ENCODE data around the gene GAS2L1. TPM values are rescaled to one million over a fixed set of nuclear protein-coding genes. Genes with fewer than 3 reads are reported as not detected.

The GAS2L1 gene
- total RNA-seq, 4 donors from 2014 or later, result 58.0 to 75.0 (median 67.8) TPM

DNA sequence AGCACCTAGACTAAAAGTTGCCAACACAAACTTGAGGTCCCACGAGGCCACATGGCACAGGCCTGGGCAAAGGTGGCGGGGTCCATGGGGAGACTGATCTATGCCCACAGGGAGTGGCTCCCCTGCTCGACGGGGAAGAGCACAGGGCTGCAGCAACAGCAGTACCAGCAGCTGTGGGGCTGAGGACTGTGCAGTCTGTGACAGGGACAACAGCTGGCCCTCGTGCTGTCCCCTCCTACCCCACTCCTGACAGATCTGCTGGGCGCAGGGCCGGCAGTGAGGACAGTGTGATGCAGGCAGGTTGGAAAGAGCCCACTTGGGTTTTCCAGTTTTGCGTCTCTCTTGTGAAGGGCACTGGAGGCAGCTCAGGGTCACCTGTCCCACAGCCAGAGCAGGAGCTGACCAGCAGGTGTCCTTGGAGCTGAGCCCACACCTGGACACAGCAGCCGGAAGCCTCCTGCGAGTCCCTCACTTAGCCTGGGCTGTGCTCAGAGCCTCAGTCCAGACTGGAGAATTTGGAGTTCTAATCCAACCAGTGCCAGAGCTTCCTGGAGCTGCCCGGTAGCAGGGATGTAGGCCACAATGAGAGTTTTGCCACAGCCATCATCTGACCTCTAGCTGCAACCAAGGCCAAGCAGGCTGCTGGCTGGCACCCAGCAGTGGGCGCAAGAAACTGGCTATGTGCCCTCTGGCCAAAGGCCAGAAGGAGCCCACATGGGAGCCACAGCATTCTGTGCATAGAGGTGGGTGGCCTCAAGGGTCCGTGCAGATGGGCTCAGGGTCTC, 3.6 kb upstream of the GAS2L1 start:
- H3K4me3 ChIP-seq (ENCODE audit: low read depth, poor library complexity, severe bottlenecking), result no peak overlapping the region
- 38 to 45% methylated on average over 12 to 13 of the region's 13 CpGs for WGBS, 2 donors
- peak in 1 of 2 donors; percentile 83 for DNase-seq (ENCODE audit: low spot score in 2 of 2)
- TF ChIP-seq POLR2A (IDR thresholded peaks at IDR 0.05), result no peak
- TF ChIP-seq, protein P1, sequence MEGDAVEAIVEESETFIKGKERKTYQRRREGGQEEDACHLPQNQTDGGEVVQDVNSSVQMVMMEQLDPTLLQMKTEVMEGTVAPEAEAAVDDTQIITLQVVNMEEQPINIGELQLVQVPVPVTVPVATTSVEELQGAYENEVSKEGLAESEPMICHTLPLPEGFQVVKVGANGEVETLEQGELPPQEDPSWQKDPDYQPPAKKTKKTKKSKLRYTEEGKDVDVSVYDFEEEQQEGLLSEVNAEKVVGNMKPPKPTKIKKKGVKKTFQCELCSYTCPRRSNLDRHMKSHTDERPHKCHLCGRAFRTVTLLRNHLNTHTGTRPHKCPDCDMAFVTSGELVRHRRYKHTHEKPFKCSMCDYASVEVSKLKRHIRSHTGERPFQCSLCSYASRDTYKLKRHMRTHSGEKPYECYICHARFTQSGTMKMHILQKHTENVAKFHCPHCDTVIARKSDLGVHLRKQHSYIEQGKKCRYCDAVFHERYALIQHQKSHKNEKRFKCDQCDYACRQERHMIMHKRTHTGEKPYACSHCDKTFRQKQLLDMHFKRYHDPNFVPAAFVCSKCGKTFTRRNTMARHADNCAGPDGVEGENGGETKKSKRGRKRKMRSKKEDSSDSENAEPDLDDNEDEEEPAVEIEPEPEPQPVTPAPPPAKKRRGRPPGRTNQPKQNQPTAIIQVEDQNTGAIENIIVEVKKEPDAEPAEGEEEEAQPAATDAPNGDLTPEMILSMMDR (IDR thresholded peaks at IDR 0.05), result no peak
- intact Hi-C loops (cut with DNase I; ENCODE audit: low total_unique reads), result no loop called here

DNA sequence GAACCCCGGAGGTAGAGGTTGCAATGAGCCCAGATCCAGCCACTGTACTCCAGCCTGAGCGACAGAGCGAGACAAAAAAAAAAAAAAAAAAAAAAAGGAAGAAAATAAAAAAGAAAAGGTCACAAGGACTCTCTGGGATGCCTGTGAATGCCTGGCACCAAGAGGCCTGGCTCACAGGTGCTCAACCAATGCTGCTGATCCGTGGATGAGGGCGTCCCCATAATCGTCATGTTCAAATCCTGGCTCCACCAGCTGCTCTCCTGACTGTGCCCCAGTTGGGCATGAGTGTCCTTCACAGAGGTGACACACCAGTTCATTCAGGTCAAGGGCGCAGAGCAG, 645 bp upstream of the GAS2L1 start:
- no peak for TF ChIP-seq POLR2A (IDR thresholded peaks at IDR 0.05)
- TF ChIP-seq, protein P1 (IDR thresholded peaks at IDR 0.05), result no peak
- intact Hi-C loops (cut with DNase I; ENCODE audit: low total_unique reads), result no loop called here
- 48 to 49% methylated on average over 6 to 7 of the region's 7 CpGs for whole genome bisulfite sequencing, 2 donors
- no peak overlapping the region for H3K4me3 ChIP-seq (ENCODE audit: low read depth, poor library complexity, severe bottlenecking)
- no peak for DNase-seq (ENCODE audit: low spot score in 2 of 2)

DNA sequence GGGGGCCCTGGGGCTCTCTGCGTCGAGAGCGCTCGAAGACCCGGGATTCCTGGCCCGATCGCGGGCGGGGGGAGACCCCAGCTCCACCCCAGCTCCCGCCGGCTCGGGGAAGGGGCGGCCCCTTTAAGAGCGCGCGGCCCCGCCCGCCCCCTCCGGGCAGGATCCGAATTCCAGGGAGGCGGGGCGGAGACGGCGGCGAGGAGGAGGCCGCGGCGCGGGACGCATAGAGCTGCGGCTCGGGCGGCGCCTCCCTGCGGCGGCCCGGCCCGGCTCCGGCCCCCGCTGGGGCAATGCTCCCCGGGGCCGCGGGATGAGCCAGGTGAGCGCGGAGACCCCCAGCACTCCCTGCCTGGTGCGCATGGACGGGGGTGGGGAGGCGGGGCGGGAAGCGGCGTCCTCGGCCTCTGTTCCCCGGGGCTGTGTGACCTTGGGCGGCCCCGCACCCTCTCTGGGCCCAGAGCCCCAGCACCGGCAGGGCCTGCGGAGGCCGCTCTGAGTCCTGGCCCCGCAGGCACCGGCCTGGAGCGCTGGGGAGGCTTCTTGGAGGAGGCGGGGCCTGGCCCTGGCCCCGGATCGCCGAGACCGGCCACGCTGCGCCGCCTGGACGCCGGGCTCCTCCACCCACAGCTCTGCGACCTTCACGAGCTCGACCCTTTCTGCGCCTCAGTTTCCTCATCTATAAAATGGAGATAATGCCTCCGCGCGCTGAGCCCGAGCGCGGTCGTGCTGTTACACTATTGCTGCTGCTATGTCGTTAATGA, 565 bp downstream of the GAS2L1 start:
- intact Hi-C loops (cut with DNase I; ENCODE audit: low total_unique reads), result no loop called here
- no peak for TF ChIP-seq POLR2A (IDR thresholded peaks at IDR 0.05)
- TF ChIP-seq, protein P1 (IDR thresholded peaks at IDR 0.05), result no peak
- peak overlapping the region; percentile 73 for H3K4me3 ChIP-seq (ENCODE audit: low read depth, poor library complexity, severe bottlenecking)
- WGBS, 2 donors, result 0 to 29% methylated on average over 8 to 11 of the region's 83 CpGs
- DNase-seq (ENCODE audit: low spot score in 2 of 2), result peak; percentile 66 to 96

DNA sequence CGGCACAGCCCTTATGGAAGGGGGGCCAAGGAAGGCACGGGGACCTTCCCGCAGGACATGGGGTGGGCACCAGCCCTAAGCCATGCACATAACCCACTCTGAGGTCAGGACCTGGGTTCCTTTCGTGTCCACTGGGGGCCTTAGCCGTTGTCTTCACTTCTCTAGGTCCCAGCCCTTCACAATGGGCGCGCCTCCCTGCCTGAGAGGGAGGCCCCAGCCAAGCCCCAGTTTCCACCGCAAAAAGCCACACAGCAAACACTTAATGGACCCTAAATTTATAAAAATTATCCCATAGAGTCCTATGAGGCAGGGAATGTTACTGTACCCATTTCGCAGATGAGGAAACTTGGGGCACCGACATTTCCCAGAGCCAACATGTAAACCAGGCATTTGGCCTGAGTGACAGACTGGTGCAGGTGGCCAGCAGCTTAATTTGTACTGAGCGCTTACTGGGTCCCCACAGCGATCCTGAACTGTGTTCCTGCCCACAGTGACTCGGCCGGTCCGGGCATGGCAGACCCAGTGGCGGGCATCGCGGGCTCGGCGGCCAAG, 1.2 kb downstream of the GAS2L1 start:
- H3K4me3 ChIP-seq (ENCODE audit: low read depth, poor library complexity, severe bottlenecking), result peak overlapping the region; percentile 73
- no peak for TF ChIP-seq POLR2A (IDR thresholded peaks at IDR 0.05)
- TF ChIP-seq, protein P1 (IDR thresholded peaks at IDR 0.05), result no peak
- intact Hi-C loops (cut with DNase I; ENCODE audit: low total_unique reads), result no loop called here
- 25 to 42% methylated on average over 19 to 20 of the region's 20 CpGs for WGBS, 2 donors
- DNase-seq (ENCODE audit: low spot score in 2 of 2), result no peak

DNA sequence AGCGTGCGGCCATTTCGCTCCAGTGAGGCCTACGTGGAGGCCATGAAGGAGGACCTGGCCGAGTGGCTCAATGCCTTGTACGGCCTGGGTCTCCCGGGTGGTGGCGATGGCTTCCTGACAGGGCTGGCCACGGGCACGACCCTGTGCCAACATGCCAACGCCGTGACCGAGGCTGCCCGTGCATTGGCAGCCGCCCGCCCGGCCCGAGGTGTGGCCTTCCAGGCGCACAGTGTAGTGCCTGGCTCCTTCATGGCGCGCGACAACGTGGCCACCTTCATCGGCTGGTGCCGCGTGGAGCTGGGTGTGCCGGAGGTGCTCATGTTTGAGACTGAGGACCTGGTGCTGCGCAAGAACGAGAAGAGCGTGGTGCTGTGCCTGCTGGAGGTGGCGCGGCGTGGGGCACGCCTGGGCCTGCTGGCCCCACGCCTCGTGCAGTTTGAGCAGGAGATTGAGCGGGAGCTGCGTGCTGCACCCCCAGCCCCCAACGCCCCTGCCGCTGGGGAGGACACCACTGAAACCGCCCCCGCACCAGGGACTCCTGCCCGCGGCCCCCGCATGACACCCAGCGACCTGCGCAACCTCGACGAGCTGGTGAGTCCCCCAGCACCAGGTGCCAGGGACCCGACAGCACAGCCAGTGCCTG, 1.8 kb downstream of the GAS2L1 start:
- 32 to 34% methylated on average over 12 to 28 of the region's 50 CpGs for WGBS, 2 donors
- TF ChIP-seq, protein P1 (IDR thresholded peaks at IDR 0.05), result no peak
- no peak for TF ChIP-seq POLR2A (IDR thresholded peaks at IDR 0.05)
- intact Hi-C loops (cut with DNase I; ENCODE audit: low total_unique reads), result no loop called here
- DNase-seq (ENCODE audit: low spot score in 2 of 2), result no peak
- no peak overlapping the region for H3K4me3 ChIP-seq (ENCODE audit: low read depth, poor library complexity, severe bottlenecking)
